Activated CD4-positive, alpha-beta T cell treated with anti-CD3 and anti-CD28 coated beads, Interleukin-2, Interleukin-6, amounts not matched to agents 100 ng/mL and 50 ng/mL, durations not matched to agents 16 hours and 8 hours (primary cell): ENCODE measurements around the gene OR10AD1.
"Not testable (repeated sequence)": the region's sequence is repeated elsewhere in the genome, so short reads cannot be mapped to it uniquely, and the experiment has no call there.

Experiments used
- DNase-seq: peaks from one replicate; pipeline ENCODE4 v3.0.0-alpha.2; 2020

Gene OR10AD1, protein sequence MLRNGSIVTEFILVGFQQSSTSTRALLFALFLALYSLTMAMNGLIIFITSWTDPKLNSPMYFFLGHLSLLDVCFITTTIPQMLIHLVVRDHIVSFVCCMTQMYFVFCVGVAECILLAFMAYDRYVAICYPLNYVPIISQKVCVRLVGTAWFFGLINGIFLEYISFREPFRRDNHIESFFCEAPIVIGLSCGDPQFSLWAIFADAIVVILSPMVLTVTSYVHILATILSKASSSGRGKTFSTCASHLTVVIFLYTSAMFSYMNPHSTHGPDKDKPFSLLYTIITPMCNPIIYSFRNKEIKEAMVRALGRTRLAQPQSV

GRCh38 chr12:48203192-48203591, at the start of gene OR10AD1:
TSS of gene OR10AD1 (minus strand) at chr12:48203292. CDS start at chr12:48203292, 0 bp downstream.
- DNase-seq, result no peak

- DNase-seq, result no peak
These were observed 44.3 kb upstream of the OR10AD1 start for GRCh38 chr12:48247181-48247966.

GRCh38 chr12:48237162-48237561, 34.1 kb upstream of the OR10AD1 start:
- no peak for DNase-seq

DNA sequence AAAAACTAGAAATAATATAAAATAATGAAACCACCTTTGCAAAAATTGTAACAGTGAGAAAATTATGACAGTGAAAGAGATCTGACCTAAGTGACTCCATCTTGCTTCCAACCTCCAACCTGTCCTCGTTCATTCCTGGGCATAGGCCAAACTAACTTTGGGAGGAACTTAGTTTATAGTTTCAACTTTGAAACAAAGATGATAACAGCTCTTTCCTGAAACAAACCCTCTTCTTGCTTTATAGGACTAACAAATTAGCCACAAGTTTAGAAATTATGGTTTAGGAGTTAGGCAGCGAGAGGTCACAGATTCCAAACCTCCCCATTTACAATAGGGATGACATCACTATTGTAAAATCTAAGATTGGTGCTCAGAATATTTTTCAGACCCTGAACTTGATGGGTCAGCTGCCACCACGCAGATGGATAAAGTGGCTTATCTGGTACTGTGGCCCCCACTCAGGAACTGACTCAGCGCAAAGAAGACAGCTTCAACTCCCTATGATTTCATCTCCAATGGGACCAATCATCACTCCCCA, 32.8 kb upstream of the OR10AD1 start:
- no peak for DNase-seq

DNA sequence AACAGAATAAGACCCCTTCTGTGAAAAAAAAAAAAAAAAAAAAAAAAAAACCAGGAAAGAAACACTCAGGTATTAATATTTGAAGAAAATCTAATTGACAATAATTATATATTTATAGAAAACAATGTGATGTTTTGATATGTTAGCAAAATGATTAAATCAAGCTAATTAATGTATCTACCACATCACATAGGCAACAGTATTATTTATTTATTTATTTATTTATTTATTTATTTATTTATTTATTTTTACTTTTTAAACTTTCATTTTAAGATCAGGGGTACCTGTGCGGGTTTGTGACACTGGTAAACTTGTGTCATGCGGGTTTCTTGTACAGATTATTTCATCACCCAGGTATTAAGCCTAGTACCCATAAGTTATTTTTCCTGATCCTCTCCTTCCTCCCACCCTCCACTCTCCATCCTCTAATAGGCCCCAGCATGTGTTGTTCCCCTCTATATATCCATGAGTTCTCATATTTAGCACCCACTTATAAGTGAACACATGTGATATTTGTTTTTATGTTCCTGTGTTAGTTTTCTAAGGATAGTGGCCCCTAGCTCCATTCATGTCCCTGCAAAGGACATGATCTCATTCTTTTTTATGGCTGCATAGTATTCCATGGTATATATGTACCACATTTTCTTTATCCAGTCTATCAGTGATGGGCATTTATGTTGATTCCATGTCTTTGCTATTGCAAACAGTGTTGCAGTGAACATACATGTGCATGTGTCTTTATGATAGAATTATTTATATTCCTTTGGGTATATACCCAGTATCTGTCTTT, 28.3 kb upstream of the OR10AD1 start:
- not testable (repeated sequence) for DNase-seq

DNA sequence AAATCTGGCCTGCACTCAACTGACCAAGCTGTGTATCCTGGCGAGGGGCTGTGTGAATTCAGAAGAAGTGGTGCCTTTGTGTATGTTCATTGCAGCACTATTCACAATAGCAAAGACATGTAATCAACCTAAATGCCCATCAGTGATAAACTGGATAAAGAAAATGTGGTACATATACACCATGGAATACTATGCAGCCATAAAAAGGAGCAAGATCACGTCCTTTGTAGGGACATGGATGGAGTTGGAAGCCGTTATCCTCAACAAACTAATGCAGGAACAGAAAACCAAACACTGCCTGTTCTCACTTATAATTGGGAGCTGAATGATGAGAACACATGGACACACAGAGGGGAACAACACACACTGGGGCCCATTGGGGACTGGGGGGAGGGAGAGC, 21.4 kb upstream of the OR10AD1 start:
- not testable (repeated sequence) for DNase-seq

- DNase-seq, result no peak
These were observed 18.6 kb upstream of the OR10AD1 start for GRCh38 chr12:48221645-48222044.

- DNase-seq, result no peak
These were observed 17.6 kb upstream of the OR10AD1 start for GRCh38 chr12:48220701-48221100.

- no peak for DNase-seq
These were observed 16.5 kb upstream of the OR10AD1 start for GRCh38 chr12:48219631-48220030.

DNA sequence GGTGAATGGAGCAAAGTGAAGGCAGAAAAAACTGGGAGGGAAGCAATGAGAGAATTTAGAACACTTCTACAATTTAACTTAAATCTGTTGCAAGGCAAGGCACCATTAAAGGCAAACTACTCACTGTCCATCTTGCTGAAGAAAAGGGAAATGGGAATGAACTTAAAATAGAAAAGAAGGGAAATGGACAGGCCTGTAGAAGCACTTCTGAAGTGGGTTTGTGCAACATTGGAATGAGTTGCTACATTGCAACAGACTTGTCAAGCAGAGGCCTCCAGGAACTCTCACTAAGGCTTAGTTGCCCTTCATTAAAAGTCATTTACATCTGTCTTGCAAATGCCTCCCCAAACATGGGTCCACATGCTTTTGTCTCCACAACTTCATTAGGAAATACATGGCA, 13.7 kb upstream of the OR10AD1 start:
- DNase-seq, result no peak

- not testable (repeated sequence) for DNase-seq
These were observed 6.4 kb upstream of the OR10AD1 start for GRCh38 chr12:48209495-48209894.

DNA sequence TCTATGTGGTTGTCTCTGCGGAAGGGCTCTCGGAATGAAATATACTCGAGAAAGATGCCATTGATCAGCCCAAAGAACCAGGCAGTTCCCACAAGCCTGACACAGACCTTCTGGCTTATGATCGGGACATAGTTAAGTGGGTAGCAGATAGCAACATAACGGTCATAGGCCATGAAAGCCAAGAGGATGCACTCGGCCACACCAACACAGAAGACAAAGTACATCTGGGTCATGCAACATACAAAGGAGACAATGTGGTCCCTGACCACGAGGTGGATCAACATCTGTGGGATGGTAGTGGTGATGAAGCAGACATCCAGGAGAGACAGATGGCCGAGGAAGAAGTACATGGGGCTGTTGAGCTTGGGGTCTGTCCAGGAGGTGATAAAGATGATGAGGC, 326 bp downstream of the OR10AD1 start:
- DNase-seq, result no peak

DNA sequence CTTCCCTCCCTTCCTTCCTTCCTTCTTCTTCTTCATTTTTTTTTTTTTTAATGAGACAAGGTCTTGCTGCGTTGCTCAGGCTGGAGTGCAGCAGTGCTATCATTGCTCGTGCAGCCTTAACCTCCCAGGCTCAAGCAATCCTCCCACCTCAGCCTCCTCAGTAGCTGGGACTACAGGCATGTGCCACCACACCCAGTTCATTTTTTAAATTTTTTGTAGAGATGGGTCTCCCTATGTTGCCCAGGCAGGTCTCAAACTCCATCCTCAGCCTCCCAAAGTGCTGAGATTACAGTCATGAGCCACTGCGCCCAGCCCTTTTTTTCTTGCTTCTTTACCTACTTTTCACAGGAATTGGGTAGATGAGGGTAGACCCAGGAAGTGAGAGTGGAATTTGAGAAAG, 1.6 kb downstream of the OR10AD1 start:
- no peak for DNase-seq

DNA sequence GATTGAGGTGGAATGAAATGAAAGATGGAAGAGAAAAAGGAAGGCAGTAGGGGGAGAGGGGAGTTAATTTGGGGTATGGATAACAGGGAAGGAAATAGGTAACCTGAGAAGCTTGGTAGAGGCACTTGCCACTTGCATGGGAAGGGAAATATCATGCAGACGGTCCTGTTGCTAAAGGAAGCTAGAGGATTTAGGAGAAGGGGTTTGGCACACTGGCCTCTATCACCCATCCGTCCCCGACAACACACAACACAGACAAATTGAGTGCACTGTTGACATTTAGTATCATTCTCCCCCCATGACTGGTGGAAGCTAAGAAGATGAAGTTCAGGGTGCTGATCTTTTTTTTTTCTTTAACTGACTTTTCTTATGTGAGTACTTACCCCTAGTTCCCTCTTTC, 2.0 kb downstream of the OR10AD1 start:
- DNase-seq, result no peak

GRCh38 chr12:48199774-48200221, 3.3 kb downstream of the OR10AD1 start:
- DNase-seq, result no peak

- DNase-seq, result no peak
These were observed 4.1 kb downstream of the OR10AD1 start for GRCh38 chr12:48198985-48199384.

DNA sequence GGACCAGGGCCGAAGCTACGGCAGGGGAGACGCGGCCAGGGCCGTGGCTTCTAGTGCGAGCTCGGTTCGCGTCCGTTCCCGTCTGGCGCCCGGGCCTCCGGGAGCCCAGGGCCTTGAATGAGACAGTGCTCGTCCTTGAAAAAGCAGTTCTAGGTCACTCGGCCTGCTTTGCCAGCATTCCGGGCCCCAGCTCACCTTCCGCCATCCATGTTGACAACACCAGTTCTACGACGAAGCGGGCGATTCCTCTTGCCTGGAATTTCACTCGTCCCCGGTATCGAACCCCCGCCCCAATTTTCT, 4.5 kb downstream of the OR10AD1 start:
- peak; percentile 36 for DNase-seq

- peak; percentile 97 for DNase-seq
These were observed 5.0 kb downstream of the OR10AD1 start for GRCh38 chr12:48197971-48198671.

GRCh38 chr12:48197549-48197970, 5.5 kb downstream of the OR10AD1 start:
- peak; percentile 32 for DNase-seq

GRCh38 chr12:48194799-48195201, 8.3 kb downstream of the OR10AD1 start:
- no peak for DNase-seq

DNA sequence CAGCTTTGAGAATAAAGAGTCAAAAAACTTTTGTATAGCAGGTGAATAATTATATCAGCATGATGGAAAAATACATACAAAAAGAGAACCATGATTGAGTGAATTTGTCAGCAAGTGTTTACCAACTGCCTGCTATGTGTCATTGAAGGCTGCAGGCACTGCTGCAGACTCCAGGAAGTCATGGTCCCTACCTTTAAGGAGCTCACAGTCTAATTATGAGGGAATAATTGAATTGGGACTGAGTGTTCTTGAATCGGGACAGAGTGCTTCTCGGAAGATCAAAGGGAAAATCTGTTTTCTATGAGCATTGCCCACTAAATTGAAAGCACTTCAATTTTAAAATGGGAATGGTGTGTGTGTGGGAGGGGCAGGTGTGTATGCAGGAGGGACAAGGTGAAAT, 9.5 kb downstream of the OR10AD1 start:
- no peak for DNase-seq

DNA sequence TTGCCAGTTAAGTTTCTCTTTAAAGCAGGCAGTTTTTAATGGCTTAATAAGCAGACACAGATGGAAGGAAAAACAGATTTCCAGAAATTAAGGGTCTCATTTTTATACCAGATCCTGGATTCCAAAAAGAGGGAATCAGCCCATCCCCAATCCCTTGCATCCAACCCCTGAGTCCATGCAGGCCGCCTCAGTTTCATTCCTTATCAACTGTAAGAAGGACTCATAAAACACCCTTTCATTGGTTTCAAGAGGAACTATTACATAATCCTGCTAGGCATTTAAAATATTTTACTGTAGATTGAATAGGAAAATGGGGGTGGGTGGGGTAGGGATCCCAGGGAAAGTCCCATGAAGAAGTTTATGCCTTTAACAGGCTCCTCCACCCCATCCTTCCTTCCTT, 10.2 kb downstream of the OR10AD1 start:
- DNase-seq, result no peak

DNA sequence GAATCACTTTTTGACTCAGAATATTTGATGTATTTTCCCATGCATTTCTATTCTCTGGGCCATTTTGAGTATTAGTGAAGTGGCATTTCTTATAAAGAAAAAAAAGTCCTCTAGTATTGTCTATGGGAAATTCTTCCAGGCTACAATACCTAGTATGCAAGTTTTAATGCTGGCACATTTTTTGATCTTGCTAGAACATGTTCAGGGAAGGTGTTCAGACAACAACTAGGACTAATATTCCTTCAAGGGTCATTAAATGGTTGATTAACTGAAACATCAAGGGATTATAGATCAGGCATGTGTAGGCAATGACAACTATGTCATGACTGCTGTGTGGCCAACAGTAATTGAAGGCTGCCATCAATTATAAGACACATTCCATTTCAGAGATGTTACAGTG, 12.0 kb downstream of the OR10AD1 start:
- DNase-seq, result no peak
